Mononuclear cell (primary cell): ENCODE measurements around the gene SCARB2. TPM values are rescaled to one million over a fixed set of nuclear protein-coding genes. Genes with fewer than 3 reads are reported as not detected.
"Not testable (repeated sequence)": the region's sequence is repeated elsewhere in the genome, so short reads cannot be mapped to it uniquely, and the experiment has no call there.

Source experiments
- H3K27me3 ChIP-seq: 2 replicates; pipeline ENCODE4 v1.6.0; 2011; ENCODE audit warnings: low read length, control low read depth; ENCODE audit not compliant: insufficient read depth
- H3K4me1 ChIP-seq: 2 replicates; pipeline ENCODE4 v1.5.1; 2011; ENCODE audit warnings: mild to moderate bottlenecking, low read length, control low read depth; ENCODE audit not compliant: insufficient read depth
- H3K4me3 ChIP-seq: 2 replicates; pipeline ENCODE4 v1.5.1; 2011; ENCODE audit warnings: mild to moderate bottlenecking, low read length, moderate library complexity
- H3K9me3 ChIP-seq: 2 replicates; pipeline ENCODE4 v1.5.1; 2011; ENCODE audit warnings: low read depth, mild to moderate bottlenecking, control low read depth, low read length
- total RNA-seq: library from RNA; depleted of rRNA; stranded (reverse); fragments of >200 nt; gene quantifications from one replicate; pipeline ENCODE4 v1.2.3, GENCODE V29; 2012

The SCARB2 gene
- 35.3 TPM for total RNA-seq

GRCh38 chr4:76213415-76214176, at the start of gene SCARB2:
Gene SCARB2, minus strand, starts transcription at chr4:76213824. Its CDS starts 281 bp downstream, at chr4:76213543.
- Histone ChIP-seq H3K4me3 (peak within 1 kb of the TSS; percentile 67), H3K4me1 (peaks cover 90% of the 10 kb centered on the region), H3K27me3 (no peaks in the 10 kb centered on the region), H3K9me3 (no peaks in the 10 kb centered on the region)

DNA sequence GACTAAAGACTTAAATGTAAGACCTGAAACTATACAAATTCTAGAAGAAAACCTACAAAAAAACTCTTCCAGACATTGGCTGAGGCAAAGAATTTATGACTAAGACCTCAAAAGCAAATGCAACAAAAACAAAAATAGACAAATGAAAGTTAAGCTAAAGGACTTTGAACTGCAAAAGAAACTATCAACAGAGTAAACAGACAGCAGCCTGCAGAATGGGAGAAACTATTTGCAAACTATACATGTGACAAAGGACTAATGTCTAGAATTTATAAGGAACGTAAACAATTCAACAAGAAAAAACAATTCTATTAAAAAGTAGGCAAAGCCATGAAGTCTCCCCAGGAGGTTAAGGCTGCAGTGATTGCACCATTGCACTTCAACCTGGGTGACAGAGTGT, 46.9 kb upstream of the SCARB2 start:
- Histone ChIP-seq H3K9me3 (no peaks in the 10 kb centered on the region), H3K27me3 (peaks cover 7% of the 10 kb centered on the region), H3K4me1 (no peaks in the 10 kb centered on the region), H3K4me3 (no peak overlapping the region)

DNA sequence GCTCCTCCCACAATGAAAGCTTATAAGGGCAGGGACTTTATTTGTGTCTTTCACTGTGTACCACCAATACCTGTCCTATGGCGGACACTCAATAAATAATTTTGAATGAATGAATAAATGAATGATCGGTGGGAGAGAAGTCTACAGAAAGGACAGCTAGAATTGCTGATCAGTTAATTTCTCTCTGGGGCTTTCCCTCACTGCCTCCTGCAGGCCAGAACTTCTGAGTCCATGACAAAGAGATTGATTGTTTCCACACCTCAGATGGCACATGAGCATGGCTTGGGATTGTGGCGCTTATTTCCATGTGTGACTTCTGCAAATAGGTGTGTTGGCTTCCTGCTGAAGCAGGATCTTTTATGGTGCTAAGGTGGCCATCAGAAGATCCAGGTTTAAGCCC, 44.2 kb upstream of the SCARB2 start:
- H3K4me3 ChIP-seq = no peak overlapping the region
- no peaks in the 10 kb centered on the region for H3K9me3 ChIP-seq
- peaks cover 24% of the 10 kb centered on the region for H3K27me3 ChIP-seq
- no peaks in the 10 kb centered on the region for H3K4me1 ChIP-seq

DNA sequence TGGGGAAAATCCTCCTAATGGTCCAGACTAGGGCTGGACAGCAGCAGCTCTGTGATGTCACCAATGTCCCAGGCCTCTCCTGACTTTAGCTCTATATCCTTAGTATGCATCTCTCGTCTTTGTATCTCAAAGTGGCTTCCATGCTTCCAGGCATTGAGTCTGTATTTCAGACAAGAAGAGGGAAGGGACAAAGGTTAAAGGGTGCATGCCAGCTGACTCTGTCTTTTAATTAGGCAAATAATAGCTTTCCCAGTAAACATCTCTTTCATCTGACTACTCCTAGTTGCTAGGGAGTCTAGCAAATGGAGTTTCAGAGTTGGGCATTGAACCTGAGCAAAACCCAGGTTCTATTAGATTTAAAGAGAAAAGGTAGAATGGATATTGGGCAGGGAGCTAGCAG, 43.3 kb upstream of the SCARB2 start:
- no peak overlapping the region for H3K4me3 ChIP-seq
- H3K27me3 ChIP-seq = peaks cover 32% of the 10 kb centered on the region
- H3K4me1 ChIP-seq = peaks cover 4% of the 10 kb centered on the region
- H3K9me3 ChIP-seq = no peaks in the 10 kb centered on the region

GRCh38 chr4:76256032-76256431, 42.4 kb upstream of the SCARB2 start:
- no peaks in the 10 kb centered on the region for H3K9me3 ChIP-seq
- H3K27me3 ChIP-seq = peaks cover 42% of the 10 kb centered on the region
- peaks cover 14% of the 10 kb centered on the region for H3K4me1 ChIP-seq
- no peak overlapping the region for H3K4me3 ChIP-seq

DNA sequence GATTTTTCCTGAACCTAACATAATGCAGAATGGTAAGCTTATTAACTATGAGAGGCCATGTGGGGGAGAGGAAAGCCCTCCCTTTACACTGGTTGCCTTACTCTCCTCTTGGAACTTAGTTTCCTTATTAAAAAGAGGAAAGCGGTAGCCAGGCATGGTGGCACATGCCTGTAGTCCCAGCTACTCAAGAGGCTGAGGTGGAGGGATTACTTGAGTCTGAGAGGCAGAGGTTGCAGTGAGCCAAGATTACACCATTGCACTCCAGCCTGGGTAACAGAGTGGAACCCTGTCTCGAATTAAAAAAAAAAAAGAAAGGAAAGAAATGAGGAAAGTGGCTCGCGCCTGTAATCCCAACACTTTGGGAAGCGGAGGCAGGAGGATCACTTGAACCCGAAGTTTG, 39.9 kb upstream of the SCARB2 start:
- H3K27me3 ChIP-seq = peaks cover 63% of the 10 kb centered on the region
- no peaks in the 10 kb centered on the region for H3K9me3 ChIP-seq
- H3K4me1 ChIP-seq = peaks cover 16% of the 10 kb centered on the region
- H3K4me3 ChIP-seq = no peak overlapping the region

DNA sequence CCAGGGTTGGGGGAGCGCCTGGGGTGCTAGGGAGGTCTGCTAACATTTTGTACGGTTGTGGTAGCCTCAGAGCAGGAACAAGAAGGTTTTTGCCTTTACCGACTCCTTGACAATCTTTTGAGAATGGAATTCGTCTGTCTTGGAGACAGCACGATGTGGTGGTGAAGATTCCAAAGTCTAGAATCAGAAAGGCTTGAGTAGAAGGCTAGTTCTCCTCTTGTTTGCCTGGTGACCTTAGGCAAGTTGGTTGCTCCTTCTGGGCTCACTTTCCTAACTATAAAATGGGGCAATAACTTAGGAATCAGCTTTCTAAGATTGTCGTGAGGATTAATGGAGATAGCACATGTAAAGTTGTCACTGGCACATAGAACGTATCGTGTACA, 38.6 kb upstream of the SCARB2 start:
- Histone ChIP-seq H3K4me3 (no peak overlapping the region), H3K9me3 (no peaks in the 10 kb centered on the region), H3K4me1 (peaks cover 16% of the 10 kb centered on the region), H3K27me3 (peaks cover 66% of the 10 kb centered on the region)

GRCh38 chr4:76251441-76252270, 38.0 kb upstream of the SCARB2 start, which contains the start of gene FAM47E:
Gene FAM47E, plus strand, starts transcription at chr4:76251721. Its CDS starts 26 bp downstream, at chr4:76251747.
- H3K27me3 ChIP-seq = peaks cover 66% of the 10 kb centered on the region
- H3K9me3 ChIP-seq = no peaks in the 10 kb centered on the region
- H3K4me3 ChIP-seq = peak within 1 kb of the TSS; percentile 29
- peaks cover 16% of the 10 kb centered on the region for H3K4me1 ChIP-seq

- no peaks in the 10 kb centered on the region for H3K9me3 ChIP-seq
- peak overlapping the region; percentile 29 for H3K4me3 ChIP-seq
- H3K4me1 ChIP-seq = peaks cover 16% of the 10 kb centered on the region
- peaks cover 67% of the 10 kb centered on the region for H3K27me3 ChIP-seq
These were observed 37.3 kb upstream of the SCARB2 start for GRCh38 chr4:76250962-76251361.

GRCh38 chr4:76246852-76247251, 33.2 kb upstream of the SCARB2 start:
- peaks cover 10% of the 10 kb centered on the region for H3K4me1 ChIP-seq
- no peaks in the 10 kb centered on the region for H3K9me3 ChIP-seq
- H3K4me3 ChIP-seq = no peak overlapping the region
- peaks cover 39% of the 10 kb centered on the region for H3K27me3 ChIP-seq

DNA sequence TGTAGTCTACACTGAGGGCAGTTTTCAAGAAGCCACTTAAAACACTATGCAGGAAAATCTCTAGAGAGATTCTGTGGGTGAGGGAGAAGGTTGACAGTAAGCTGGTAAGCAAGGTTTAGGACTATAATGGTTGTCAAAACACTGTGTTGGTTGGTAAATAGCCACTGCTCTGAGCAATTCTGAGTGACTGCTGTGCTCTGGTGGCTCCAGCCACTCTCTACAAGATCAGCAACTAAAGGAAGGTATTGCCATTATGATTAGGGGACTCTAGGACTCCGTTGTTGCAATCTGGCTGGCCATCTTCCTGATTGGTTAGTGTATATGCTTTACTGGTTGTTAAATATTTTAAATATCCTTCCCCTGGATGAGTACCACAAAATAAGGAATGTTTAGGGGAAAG, 32.4 kb upstream of the SCARB2 start:
- H3K4me1 ChIP-seq = peaks cover 2% of the 10 kb centered on the region
- no peak overlapping the region for H3K4me3 ChIP-seq
- H3K27me3 ChIP-seq = peaks cover 31% of the 10 kb centered on the region
- H3K9me3 ChIP-seq = no peaks in the 10 kb centered on the region

GRCh38 chr4:76243877-76244276, 30.3 kb upstream of the SCARB2 start:
- H3K27me3 ChIP-seq, H3K4me3 ChIP-seq, H3K4me1 ChIP-seq: not testable (repeated sequence)
- H3K9me3 ChIP-seq = peaks cover 12% of the 10 kb centered on the region

DNA sequence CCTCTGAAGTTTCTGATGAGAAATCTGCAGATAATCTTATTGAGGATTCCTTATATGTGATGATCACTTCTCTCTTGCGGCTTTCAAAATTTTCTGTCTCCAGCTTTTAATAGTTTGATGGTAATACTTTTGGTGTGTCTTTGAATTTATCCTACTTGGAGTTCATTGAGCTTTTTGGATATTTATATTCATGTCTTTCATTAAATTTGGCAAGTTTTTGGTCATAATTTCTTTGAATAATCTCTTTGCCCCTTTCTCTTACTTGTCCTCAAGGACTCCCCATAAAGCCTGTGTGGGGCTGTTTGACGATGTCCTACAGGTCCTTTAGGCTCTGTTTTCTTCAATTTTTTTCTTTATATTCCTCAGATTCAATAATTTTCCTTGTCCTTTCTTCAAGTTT, 26.6 kb upstream of the SCARB2 start:
- peaks cover 12% of the 10 kb centered on the region for H3K9me3 ChIP-seq
- H3K27me3 ChIP-seq = no peaks in the 10 kb centered on the region
- H3K4me3 ChIP-seq = no peak overlapping the region
- no peaks in the 10 kb centered on the region for H3K4me1 ChIP-seq

GRCh38 chr4:76238701-76239100, 25.1 kb upstream of the SCARB2 start:
- no peaks in the 10 kb centered on the region for H3K4me1 ChIP-seq
- H3K9me3 ChIP-seq = peaks cover 12% of the 10 kb centered on the region
- no peak overlapping the region for H3K4me3 ChIP-seq
- H3K27me3 ChIP-seq = no peaks in the 10 kb centered on the region

- no peaks in the 10 kb centered on the region for H3K27me3 ChIP-seq
- peaks cover 12% of the 10 kb centered on the region for H3K9me3 ChIP-seq
- no peak overlapping the region for H3K4me3 ChIP-seq
- no peaks in the 10 kb centered on the region for H3K4me1 ChIP-seq
These were observed 24.6 kb upstream of the SCARB2 start for GRCh38 chr4:76238236-76238635.
